ENCODE data around the gene ATP2A3.
"Not testable (repeated sequence)": the region's sequence is repeated elsewhere in the genome, so short reads cannot be mapped to it uniquely, and the experiment has no call there.

Gene ATP2A3

GRCh38 chr17:3957735-3958599 is 6.3 kb downstream of the ATP2A3 start:
- no peak for DNase-seq (ENCODE audit: insufficient read length, low spot score)
- no peak for FAIRE-seq

DNA sequence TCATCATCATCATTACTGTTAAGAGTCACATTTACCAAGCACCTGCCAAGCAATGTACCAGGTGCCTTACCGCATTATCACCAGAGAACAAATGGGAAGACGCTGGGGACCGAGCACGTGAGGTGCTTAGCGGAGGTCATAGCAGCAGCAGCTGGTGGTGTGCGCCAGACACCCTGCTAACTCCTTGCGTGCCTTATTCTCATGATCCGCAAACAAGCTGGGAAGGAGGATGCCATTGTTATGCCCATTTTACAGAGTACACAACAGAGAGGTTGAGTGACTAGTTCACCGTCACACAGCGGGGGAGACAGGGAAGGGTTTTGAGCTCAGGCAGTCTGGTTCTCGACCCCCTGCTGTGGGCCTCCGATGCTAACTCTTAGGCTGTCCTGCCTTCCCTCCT is 7.3 kb downstream of the ATP2A3 start:
- no peak for FAIRE-seq
- no peak for DNase-seq (ENCODE audit: insufficient read length, low spot score)

GRCh38 chr17:3956327-3956957 is 7.8 kb downstream of the ATP2A3 start:
- FAIRE-seq (no peak), DNase-seq (ENCODE audit: insufficient read length, low spot score) (no peak)

- FAIRE-seq (no peak), DNase-seq (ENCODE audit: insufficient read length, low spot score) (no peak)
These were observed 8.6 kb downstream of the ATP2A3 start for GRCh38 chr17:3955673-3955988.

- no peak for DNase-seq (ENCODE audit: insufficient read length, low spot score)
- FAIRE-seq: no peak
These were observed 9.1 kb downstream of the ATP2A3 start for GRCh38 chr17:3954976-3955672.

DNA sequence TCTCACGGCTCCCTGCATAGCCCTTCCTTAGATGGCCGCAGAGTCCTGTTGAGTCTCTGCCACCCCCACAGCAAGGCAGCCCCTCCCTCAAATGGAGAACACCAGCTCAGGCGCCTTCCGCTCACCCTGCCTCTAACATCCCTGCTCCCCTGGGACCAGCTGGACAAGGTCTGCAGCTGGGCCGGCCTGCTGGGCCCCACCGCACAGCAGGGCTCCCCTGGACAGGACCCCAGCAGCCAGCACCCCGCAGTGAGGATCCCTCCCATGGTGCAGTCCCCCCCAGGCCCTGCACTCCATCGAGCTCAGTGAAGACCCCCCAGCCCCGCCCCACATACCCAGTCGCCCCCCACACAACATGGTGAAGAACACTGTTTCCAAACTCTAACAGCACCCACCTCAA is 10.2 kb downstream of the ATP2A3 start:
- FAIRE-seq (no peak), DNase-seq (ENCODE audit: insufficient read length, low spot score) (no peak)

GRCh38 chr17:3953542-3953941 is 10.7 kb downstream of the ATP2A3 start:
- DNase-seq (ENCODE audit: insufficient read length, low spot score) (no peak), FAIRE-seq (no peak)

- no peak for FAIRE-seq
- DNase-seq (ENCODE audit: insufficient read length, low spot score): no peak
These were observed 12.1 kb downstream of the ATP2A3 start for GRCh38 chr17:3952186-3952585.

DNA sequence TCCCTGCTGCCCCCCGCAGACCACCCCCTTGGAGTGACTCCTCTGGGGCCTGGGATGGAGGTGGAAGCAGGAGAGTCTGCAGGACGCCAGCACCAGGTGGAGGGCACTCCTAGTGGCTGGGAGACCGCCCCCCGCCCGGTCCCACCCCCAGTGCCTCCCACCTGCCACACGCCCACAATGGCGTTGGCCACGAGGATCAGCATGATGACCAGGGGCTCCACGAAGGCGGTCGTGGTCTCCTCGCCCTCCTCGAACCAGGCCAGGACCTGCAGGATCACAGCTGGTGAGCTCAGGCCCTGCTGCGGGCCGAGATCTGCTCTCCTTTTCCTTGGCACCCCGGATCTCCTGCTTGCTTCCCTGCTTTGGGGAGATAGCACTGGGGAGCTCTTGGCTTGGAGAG is 12.8 kb downstream of the ATP2A3 start:
- DNase-seq (ENCODE audit: insufficient read length, low spot score) (no peak), FAIRE-seq (no peak)

DNA sequence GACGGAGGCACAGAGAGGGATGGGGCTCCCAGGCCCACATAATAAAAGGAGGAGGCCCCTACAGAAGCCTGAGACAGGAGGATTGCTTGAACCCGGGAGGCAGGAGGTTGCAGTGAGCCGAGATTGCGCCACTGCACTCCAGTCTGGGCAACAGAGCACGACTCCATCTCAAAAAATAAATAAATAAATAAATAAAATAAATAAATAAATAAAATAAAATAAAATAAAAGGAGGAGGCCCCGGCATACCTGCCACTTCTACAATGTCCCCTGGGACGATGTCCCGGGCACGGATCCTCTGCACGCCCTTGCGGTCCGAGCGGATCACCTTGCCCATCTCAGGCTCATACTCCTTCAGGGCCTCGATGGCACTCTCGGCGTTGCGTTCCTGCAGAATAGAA is 13.2 kb downstream of the ATP2A3 start:
- no peak for FAIRE-seq
- no peak for DNase-seq (ENCODE audit: insufficient read length, low spot score)

DNA sequence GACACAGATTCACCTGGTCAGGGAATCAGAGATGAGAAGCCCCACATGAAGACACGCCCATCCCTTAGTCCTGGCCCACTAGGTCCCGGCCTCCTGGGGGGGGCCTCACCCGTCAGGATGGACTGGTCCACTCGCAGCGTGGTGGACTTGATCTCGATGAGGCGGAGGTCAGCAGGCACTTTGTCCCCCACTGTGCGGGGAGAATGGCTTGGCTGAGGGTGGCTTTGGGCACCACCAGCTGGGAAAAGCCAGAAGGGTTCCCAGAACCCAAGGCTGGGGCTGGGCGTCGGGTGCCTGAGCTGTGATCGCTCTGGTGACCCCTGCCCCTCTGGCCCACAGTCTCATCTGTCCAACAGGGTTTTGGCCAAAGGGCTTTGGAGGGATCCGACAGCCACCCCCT is 13.7 kb downstream of the ATP2A3 start:
- FAIRE-seq (no peak), DNase-seq (ENCODE audit: insufficient read length, low spot score) (no peak)

GRCh38 chr17:3949418-3949817 is 14.8 kb downstream of the ATP2A3 start:
- FAIRE-seq (no peak), DNase-seq (ENCODE audit: insufficient read length, low spot score) (no peak)

DNA sequence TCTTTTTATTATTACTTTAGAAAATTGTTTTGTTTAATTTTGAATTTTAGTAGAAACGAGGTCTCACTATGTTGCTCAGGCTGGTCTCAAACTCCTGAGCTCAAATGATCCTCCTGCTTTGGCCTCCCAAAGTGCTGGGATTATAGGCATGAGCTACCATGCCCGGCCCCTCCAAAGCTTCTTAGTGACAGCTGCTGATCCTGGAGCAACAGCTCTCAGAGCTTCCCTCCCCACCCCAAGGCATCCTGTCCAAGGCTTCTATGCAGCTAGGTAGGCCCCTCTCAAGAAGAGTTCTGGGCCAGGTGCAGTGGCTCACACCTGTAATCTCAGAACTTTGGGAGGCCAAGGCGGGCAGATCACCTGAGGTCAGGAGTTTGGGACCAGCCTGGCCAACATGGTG is 15.7 kb downstream of the ATP2A3 start:
- DNase-seq (ENCODE audit: insufficient read length, low spot score); FAIRE-seq: not testable (repeated sequence)

DNA sequence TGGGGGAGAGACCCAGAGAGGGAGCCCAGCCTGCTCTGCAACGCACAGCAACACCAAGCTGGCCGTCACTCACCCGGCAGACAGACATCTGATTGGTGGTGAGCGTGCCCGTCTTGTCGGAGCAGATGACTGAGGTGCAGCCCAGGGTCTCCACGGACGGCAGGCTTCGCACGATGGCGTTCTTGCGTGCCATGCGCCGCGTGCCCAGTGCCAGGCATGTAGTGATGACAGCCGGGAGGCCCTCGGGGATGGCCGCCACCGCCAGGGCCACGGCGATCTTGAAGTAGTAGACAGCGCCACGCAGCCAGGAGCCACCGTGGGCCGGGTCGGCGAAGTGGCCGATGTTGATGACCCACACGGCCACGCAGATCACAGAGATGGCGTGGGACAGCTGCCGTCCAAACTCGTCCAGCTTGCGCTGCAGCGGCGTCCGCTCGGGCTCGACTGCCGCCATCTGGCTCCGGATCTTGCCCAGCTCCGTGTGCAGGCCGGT is 16.9 kb downstream of the ATP2A3 start:
- FAIRE-seq (no peak), DNase-seq (ENCODE audit: insufficient read length, low spot score) (no peak)

- no peak for FAIRE-seq
- no peak for DNase-seq (ENCODE audit: insufficient read length, low spot score)
These were observed 17.5 kb downstream of the ATP2A3 start for GRCh38 chr17:3946711-3947235.

GRCh38 chr17:3944485-3945388 is 19.5 kb downstream of the ATP2A3 start:
- DNase-seq (ENCODE audit: insufficient read length, low spot score) (peak; percentile 51), FAIRE-seq (no peak)

DNA sequence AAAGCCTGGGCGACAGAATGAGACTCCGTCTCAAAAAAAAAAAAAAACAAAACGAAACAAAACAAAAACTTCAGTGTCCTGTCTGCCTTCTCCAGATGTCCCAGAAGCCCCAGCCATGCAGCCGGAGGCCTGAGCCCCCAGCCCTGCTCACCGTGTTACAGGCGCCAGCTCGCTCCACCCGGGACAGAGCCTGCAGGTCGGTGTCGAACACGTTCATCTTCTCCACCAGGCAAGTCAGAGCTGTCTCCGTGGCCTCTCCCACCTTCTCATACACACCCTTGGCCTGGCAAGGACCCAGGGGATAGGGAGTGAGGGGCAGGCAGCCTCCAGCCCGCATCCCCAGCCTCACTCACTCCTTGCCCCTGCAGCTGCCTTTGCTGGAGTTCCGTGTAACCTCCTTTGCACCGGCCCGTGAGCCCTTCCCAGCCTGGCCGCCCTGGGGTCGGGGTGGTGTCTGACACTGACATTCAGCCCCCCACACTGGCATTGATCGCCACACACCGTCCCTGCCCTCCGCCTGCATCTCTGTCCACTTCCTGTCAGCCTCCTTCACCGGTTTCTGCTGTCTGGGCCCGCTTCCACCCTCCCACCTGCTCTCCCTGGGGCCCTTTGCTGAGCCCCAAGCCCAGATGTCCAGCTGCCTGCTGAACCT is 20.9 kb downstream of the ATP2A3 start:
- no peak for FAIRE-seq
- DNase-seq (ENCODE audit: insufficient read length, low spot score): no peak

DNA sequence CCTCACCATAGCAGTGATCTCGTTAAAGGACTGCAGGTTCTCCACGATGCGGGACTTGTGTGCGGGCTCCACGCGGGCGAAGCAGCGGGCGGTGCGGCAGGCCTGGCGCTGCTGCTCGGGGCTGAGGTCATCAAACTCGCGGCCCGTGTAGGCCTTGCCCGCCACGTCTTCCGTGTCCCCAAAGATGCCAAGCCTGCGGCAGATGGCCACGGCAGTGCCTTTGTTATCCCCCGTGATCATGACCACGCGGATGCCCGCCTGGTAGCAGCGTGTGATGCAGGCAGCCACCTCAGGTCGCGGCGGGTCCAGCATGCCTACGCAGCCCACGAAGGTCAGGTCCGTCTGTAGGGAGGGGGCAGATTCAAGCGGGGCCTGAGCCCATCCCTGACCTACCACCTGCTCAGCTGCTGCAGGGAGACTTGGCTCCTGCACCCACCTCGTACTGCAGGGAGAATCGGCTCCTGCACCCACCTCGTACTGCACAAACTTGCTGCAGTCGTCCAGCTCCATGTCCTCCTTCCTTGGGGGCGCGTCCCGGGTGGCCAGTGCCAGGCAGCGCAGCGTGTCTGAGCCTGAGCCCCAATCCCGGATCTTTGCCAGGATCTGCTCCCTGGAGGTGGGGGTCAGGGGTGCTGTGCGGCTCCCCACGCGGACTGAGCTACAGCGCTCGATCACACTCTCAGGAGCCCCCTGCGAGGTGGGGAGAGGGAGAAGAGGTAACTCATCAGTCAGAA is 23.1 kb downstream of the ATP2A3 start:
- DNase-seq (ENCODE audit: insufficient read length, low spot score) (no peak), FAIRE-seq (no peak)

DNA sequence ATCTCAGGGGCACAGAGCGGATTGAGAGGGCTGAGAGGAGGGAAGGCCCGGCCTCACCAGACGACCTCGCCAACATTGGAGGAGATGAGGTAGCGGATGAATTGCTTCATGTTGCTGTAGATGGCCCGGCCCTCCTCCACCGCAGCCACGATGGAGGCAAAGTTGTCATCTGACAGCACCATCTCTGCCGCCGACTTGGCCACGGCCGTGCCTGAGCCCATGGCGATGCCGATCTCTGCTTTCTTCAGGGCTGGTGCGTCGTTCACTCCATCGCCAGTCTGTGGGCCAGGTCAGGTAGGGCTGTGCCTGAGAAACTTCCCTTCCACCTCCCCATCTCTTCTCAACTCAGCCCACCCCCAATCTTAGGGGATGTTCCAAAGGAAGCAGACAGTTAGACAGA is 26.9 kb downstream of the ATP2A3 start:
- FAIRE-seq (no peak), DNase-seq (ENCODE audit: insufficient read length, low spot score) (no peak)

Measured in GM19239 (cell line).